ACC112 (cell line): Measurements from ENCODE around the gene MYO1D.

Experiments used
- H2AFZ ChIP-seq: fragments of 200-600 bp; sonication (generic); one replicate; pipeline ENCODE4 v1.6.0; 2017; ENCODE audit warnings: antibody characterized with exemption, low read length; ENCODE audit not compliant: unreplicated experiment
- H3K27ac ChIP-seq: fragments of 200-600 bp; sonication (generic); 2 replicates; pipeline ENCODE4 v1.5.1; 2014; ENCODE audit warnings: low read depth, mild to moderate bottlenecking, antibody characterized with exemption, low read length, moderate library complexity
- H3K27me3 ChIP-seq: fragments of 200-600 bp; sonication (generic); 2 replicates; pipeline ENCODE4 v1.6.1; 2014; ENCODE audit warnings: mild to moderate bottlenecking, antibody characterized with exemption, low read length, moderate library complexity, mixed read lengths; ENCODE audit not compliant: insufficient read depth
- H3K36me3 ChIP-seq: fragments of 200-600 bp; sonication (generic); 2 replicates; pipeline ENCODE4 v1.6.1; 2016; ENCODE audit warnings: mild to moderate bottlenecking, antibody characterized with exemption, low read length, moderate library complexity, mixed read lengths; ENCODE audit not compliant: insufficient read depth
- H3K4me1 ChIP-seq: fragments of 200-600 bp; sonication (generic); one replicate; pipeline ENCODE4 v1.6.1; 2016; ENCODE audit warnings: low read length, mixed read lengths; ENCODE audit not compliant: insufficient read depth, unreplicated experiment, control insufficient read depth
- H3K4me3 ChIP-seq: fragments of 200-600 bp; sonication (generic); 2 replicates; pipeline ENCODE4 v1.5.1; 2014; ENCODE audit warnings: mild to moderate bottlenecking, low read depth, low read length
- H3K79me2 ChIP-seq: fragments of 200-600 bp; sonication (generic); one replicate; pipeline ENCODE4 v1.6.0; 2016; ENCODE audit warnings: low read length; ENCODE audit not compliant: control insufficient read depth, unreplicated experiment, insufficient read depth

MYO1D gene

DNA sequence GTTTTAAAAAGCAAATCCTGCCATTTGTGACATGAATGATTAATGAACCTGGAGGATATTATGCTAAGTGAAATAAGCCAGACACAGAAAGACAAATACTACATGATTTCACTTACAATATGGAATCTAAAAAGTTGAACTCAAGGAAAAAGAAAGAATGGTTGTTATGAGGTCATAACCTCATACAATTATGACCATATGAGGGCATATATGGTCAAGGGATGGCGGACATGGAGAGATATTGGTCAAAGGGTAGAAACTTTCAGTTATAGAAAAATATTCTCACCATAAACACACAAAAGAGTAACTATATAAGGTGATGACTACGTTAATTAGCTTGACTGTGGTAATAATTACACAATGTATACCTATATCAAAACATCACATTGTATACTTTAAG is 56.5 kb downstream of the MYO1D start:
- Histone ChIP-seq H3K27me3 (no peaks in the 10 kb centered on the region), H3K4me1 (no peaks in the 10 kb centered on the region), H3K4me3 (no peak overlapping the region), H3K27ac (no peak overlapping the region), H3K36me3 (no peaks in the 10 kb centered on the region), H3K79me2 (no peaks in the 10 kb centered on the region), H2AFZ (no peak overlapping the region)

DNA sequence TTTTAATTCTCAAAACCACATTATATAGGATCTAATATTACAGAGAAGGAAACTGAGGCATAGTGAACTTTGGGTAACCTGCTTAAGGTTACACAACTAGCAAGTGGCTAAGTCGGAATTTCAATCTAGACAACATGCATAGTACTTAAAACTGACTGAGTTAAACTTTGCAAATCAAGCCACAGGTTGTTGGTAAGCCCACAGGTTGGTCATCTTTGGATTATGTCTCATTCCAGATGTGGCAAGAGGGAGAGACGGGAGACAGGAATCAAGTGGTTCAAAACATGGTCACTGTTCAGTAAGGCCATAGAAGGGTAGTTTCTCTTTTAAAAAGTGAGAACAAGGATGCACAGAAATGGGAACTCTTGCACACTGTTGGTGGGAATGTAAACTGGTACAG is 57.1 kb downstream of the MYO1D start:
- no peaks in the 10 kb centered on the region for H3K36me3 ChIP-seq
- H3K4me1 ChIP-seq: no peaks in the 10 kb centered on the region
- no peak overlapping the region for H2AFZ ChIP-seq
- no peaks in the 10 kb centered on the region for H3K27me3 ChIP-seq
- H3K79me2 ChIP-seq: no peaks in the 10 kb centered on the region
- H3K4me3 ChIP-seq: no peak overlapping the region
- no peak overlapping the region for H3K27ac ChIP-seq

GRCh38 chr17:32819035-32819434 is 57.9 kb downstream of the MYO1D start:
- no peak overlapping the region for H3K27ac ChIP-seq
- peak overlapping the region; percentile 12 for H2AFZ ChIP-seq
- no peaks in the 10 kb centered on the region for H3K27me3 ChIP-seq
- no peaks in the 10 kb centered on the region for H3K4me1 ChIP-seq
- H3K36me3 ChIP-seq: no peaks in the 10 kb centered on the region
- no peak overlapping the region for H3K4me3 ChIP-seq
- no peaks in the 10 kb centered on the region for H3K79me2 ChIP-seq

- Histone ChIP-seq H3K27me3 (no peaks in the 10 kb centered on the region), H3K36me3 (no peaks in the 10 kb centered on the region), H3K27ac (no peak overlapping the region), H3K4me3 (no peak overlapping the region), H2AFZ (no peak overlapping the region), H3K4me1 (peaks cover 11% of the 10 kb centered on the region), H3K79me2 (no peaks in the 10 kb centered on the region)
Measured at GRCh38 chr17:32815460-32815859, 61.5 kb downstream of the MYO1D start.

DNA sequence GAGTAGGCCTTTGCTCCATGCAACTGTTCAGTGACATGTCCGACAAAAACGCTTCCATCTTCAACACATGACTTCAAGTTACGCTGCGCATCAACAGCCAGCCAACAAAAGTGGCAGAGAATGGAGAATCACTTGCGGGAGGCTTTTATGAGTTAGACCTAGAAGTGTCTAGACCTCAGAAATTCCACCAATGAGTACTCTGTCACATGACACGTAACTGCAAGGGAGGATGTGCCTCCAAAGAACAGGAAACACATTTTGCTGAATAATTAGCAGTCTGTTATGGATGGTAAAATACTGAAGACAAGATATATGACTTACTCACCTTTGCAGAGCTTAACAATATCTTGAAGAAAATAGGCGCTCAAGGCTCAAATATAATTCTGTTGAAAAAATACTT is 62.1 kb downstream of the MYO1D start:
- H3K79me2 ChIP-seq: no peaks in the 10 kb centered on the region
- no peak overlapping the region for H2AFZ ChIP-seq
- no peak overlapping the region for H3K27ac ChIP-seq
- H3K4me1 ChIP-seq: peaks cover 11% of the 10 kb centered on the region
- H3K36me3 ChIP-seq: no peaks in the 10 kb centered on the region
- no peak overlapping the region for H3K4me3 ChIP-seq
- H3K27me3 ChIP-seq: no peaks in the 10 kb centered on the region

- Histone ChIP-seq H3K4me1 (peaks cover 11% of the 10 kb centered on the region), H3K36me3 (no peaks in the 10 kb centered on the region), H3K27ac (peak overlapping the region; percentile 11; the same call in 1 of the 2 replicates), H3K27me3 (no peaks in the 10 kb centered on the region), H3K79me2 (no peaks in the 10 kb centered on the region), H3K4me3 (no peak overlapping the region), H2AFZ (no peak overlapping the region)
Measured at GRCh38 chr17:32813021-32813420, 63.9 kb downstream of the MYO1D start.

DNA sequence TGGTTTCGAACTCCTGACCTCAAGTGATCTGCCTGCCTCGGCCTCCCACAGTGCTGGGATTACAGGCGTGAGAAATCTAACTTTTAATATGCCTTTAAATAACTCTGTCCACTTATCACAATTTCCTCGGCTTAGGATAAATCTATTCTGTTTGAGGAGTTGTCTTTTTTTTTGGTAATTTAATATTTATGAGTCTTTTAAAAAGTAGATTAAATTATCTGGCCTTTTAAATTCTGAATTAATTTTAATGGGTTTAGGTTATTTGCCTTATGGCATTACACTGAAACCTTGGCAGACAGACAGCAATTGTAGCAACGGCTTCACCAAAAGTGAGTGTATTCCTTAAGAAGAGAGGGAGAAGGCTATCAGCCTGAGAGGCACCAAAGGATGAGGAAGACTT is 66.2 kb downstream of the MYO1D start:
- Histone ChIP-seq H3K27me3 (no peaks in the 10 kb centered on the region), H3K79me2 (no peaks in the 10 kb centered on the region), H3K36me3 (no peaks in the 10 kb centered on the region), H3K4me1 (peaks cover 15% of the 10 kb centered on the region), H3K4me3 (no peak overlapping the region), H3K27ac (no peak overlapping the region), H2AFZ (no peak overlapping the region)

GRCh38 chr17:32807577-32807976 is 69.3 kb downstream of the MYO1D start:
- H2AFZ ChIP-seq: no peak overlapping the region

DNA sequence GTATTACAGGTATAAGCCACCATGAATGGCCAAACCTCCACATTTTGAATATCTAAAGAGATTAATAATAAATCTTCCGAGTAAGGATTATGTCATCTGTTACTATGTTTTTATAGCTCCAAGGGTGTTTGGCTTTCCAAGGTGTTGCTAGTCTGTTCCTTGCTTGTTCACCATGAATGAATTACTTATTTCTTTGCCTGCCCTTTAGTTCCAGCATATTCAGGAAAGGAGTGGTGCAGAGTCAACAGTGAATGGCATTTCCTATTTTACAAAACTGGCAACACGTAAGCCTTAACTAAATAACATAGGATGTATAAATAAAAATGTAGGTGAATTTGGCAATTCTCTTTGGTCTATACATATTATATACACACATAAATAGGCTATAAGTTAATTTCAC is 70.3 kb downstream of the MYO1D start:
- H3K4me1 ChIP-seq: peaks cover 34% of the 10 kb centered on the region
- H3K27me3 ChIP-seq: no peaks in the 10 kb centered on the region
- H2AFZ ChIP-seq: no peak overlapping the region
- H3K79me2 ChIP-seq: no peaks in the 10 kb centered on the region
- H3K27ac ChIP-seq: no peak overlapping the region
- H3K36me3 ChIP-seq: no peaks in the 10 kb centered on the region
- H3K4me3 ChIP-seq: no peak overlapping the region

More at GRCh38 chr17:32807577-32807976, 69.3 kb downstream of the MYO1D start:
- peaks cover 31% of the 10 kb centered on the region for H3K4me1 ChIP-seq
- no peaks in the 10 kb centered on the region for H3K27me3 ChIP-seq
- H3K79me2 ChIP-seq: no peaks in the 10 kb centered on the region
- H3K4me3 ChIP-seq: no peak overlapping the region
- H3K27ac ChIP-seq: no peak overlapping the region
- no peaks in the 10 kb centered on the region for H3K36me3 ChIP-seq

GRCh38 chr17:32805029-32805976 is 71.6 kb downstream of the MYO1D start:
- no peak overlapping the region for H3K27ac ChIP-seq
- H3K79me2 ChIP-seq: no peaks in the 10 kb centered on the region
- no peaks in the 10 kb centered on the region for H3K27me3 ChIP-seq
- H3K4me3 ChIP-seq: no peak overlapping the region
- no peak overlapping the region for H2AFZ ChIP-seq
- H3K4me1 ChIP-seq: peaks cover 35% of the 10 kb centered on the region
- H3K36me3 ChIP-seq: no peaks in the 10 kb centered on the region

GRCh38 chr17:32803544-32803943 is 73.4 kb downstream of the MYO1D start:
- H3K79me2 ChIP-seq: no peaks in the 10 kb centered on the region
- no peaks in the 10 kb centered on the region for H3K36me3 ChIP-seq
- H3K4me1 ChIP-seq: peaks cover 40% of the 10 kb centered on the region
- H3K4me3 ChIP-seq: no peak overlapping the region
- no peak overlapping the region for H2AFZ ChIP-seq
- no peak overlapping the region for H3K27ac ChIP-seq
- no peaks in the 10 kb centered on the region for H3K27me3 ChIP-seq
